GM12892 (cell line): ENCODE data around the gene ZNF286A.
"Not testable (repeated sequence)": the region's sequence is repeated elsewhere in the genome, so short reads cannot be mapped to it uniquely, and the experiment has no call there.

Experiments
- POLR2A ChIP-seq: IDR thresholded peaks from 2 replicates; pipeline ENCODE4 v1.6.1; 2011; ENCODE audit warnings: low read depth, low read length, control low read depth
- POLR2AphosphoS5 ChIP-seq: IDR thresholded peaks from 2 replicates; pipeline ENCODE4 v1.6.1; 2011; ENCODE audit warnings: low read depth, low read length, control low read depth
- TAF1 ChIP-seq: IDR thresholded peaks from 2 replicates; pipeline ENCODE4 v1.6.1; 2011; ENCODE audit warnings: low read depth, mild to moderate bottlenecking, control low read depth, low read length, borderline replicate concordance

GRCh38 chr17:15731900-15732299, 32.3 kb downstream of the ZNF286A start, which contains the start of gene TBC1D26:
- not testable (repeated sequence) for TF ChIP-seq POLR2A, POLR2AphosphoS5, TAF1
